AG09309 (cell line): Measurements from ENCODE around the gene FER.
"Not testable (repeated sequence)": the region's sequence is repeated elsewhere in the genome, so short reads cannot be mapped to it uniquely, and the experiment has no call there.

Experiments
- DNase-seq: peaks from one replicate; pipeline ENCODE4 v3.0.0-alpha.2; 2010; ENCODE audit warnings: low read depth
- H3K4me3 ChIP-seq: 2 replicates; pipeline ENCODE4 v1.5.1; 2011; ENCODE audit warnings: mild to moderate bottlenecking, low read depth, low read length, moderate library complexity; ENCODE audit not compliant: control insufficient read depth
- TF ChIP-seq, protein P1 (sequence below): IDR thresholded peaks from 2 replicates; pipeline ENCODE4 v1.5.1; 2011; ENCODE audit warnings: mild to moderate bottlenecking, low read depth, low read length, inconsistent platforms; ENCODE audit not compliant: insufficient read depth, control insufficient read depth; ENCODE audit errors: missing control alignments

FER gene

GRCh38 chr5:109164001-109164400, 416.3 kb downstream of the FER start:
- no peak overlapping the region for H3K4me3 ChIP-seq
- DNase-seq: no peak
- TF ChIP-seq, protein P1, sequence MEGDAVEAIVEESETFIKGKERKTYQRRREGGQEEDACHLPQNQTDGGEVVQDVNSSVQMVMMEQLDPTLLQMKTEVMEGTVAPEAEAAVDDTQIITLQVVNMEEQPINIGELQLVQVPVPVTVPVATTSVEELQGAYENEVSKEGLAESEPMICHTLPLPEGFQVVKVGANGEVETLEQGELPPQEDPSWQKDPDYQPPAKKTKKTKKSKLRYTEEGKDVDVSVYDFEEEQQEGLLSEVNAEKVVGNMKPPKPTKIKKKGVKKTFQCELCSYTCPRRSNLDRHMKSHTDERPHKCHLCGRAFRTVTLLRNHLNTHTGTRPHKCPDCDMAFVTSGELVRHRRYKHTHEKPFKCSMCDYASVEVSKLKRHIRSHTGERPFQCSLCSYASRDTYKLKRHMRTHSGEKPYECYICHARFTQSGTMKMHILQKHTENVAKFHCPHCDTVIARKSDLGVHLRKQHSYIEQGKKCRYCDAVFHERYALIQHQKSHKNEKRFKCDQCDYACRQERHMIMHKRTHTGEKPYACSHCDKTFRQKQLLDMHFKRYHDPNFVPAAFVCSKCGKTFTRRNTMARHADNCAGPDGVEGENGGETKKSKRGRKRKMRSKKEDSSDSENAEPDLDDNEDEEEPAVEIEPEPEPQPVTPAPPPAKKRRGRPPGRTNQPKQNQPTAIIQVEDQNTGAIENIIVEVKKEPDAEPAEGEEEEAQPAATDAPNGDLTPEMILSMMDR: no peak

GRCh38 chr5:109167586-109167985, 419.9 kb downstream of the FER start:
- H3K4me3 ChIP-seq: no peak overlapping the region
- DNase-seq: no peak
- TF ChIP-seq, protein P1: no peak

DNA sequence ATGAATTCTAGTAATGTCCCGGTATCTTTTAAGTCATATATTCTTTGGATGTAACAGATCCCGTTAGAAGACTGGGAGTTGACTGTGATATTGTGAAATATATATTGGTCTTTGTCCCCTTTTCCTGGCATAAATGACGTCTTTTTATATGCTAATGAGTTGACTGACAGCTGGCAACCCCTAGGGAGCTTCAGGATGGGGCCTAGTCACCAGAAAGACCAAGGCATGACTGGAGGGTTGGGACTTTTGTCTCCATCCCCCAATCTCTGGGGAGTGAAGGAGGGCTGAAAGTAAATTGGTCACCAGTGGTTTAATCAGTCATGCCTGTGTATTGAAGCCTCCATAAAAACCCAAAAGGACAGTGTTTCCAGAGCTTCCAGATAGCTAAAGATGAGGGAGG, 420.5 kb downstream of the FER start:
- no peak overlapping the region for H3K4me3 ChIP-seq
- TF ChIP-seq, protein P1: no peak
- no peak for DNase-seq

GRCh38 chr5:109170629-109171350, 423.1 kb downstream of the FER start:
- no peak overlapping the region for H3K4me3 ChIP-seq
- TF ChIP-seq, protein P1: no peak
- DNase-seq: no peak

GRCh38 chr5:109171437-109172073, 423.9 kb downstream of the FER start:
- not testable (repeated sequence) for H3K4me3 ChIP-seq, DNase-seq

- DNase-seq: no peak
- TF ChIP-seq, protein P1: no peak
These were observed 425.5 kb downstream of the FER start for GRCh38 chr5:109173036-109173794.

DNA sequence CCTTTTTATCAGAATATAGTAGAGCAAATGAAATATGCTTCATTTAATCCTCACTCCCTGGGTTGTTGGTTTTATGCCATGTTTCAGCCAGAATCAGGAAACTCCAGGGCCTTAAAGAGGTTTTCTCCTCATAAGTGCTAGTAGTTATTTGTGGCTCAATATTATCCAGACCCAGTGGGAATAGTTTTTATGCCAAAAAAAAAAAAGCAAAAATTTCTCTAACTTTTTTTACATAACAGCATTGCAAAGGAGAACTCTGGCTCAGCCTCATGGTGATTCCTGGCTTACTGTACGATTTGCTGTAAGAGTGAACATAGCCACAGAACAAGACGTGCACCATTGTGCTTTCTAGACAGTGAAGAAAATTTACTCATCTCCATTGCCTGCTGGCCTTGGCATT, 429.5 kb downstream of the FER start:
- H3K4me3 ChIP-seq: no peak overlapping the region
- TF ChIP-seq, protein P1: no peak
- no peak for DNase-seq

More at GRCh38 chr5:109173036-109173794, 425.5 kb downstream of the FER start:
- no peak overlapping the region for H3K4me3 ChIP-seq
